ENCODE data around the gene OSM. TPM values are rescaled to one million over a fixed set of nuclear protein-coding genes. Genes with fewer than 3 reads are reported as not detected.

OSM gene
- total RNA-seq, 1 experiment from 2014 or later, result not detected

Other genes with a start within 250 kb of the OSM start
- not detected in 2 replicates for gene HORMAD2, start 186.4 kb downstream of the OSM start, total RNA-seq (2014; rRNA removed; shearing (Covaris generic))
- 3.1 and 4.1 TPM in 2 replicates for gene LIF, start 20.1 kb downstream of the OSM start, total RNA-seq (2014; rRNA removed; shearing (Covaris generic))
- 9.6 and 16.6 TPM in 2 replicates for gene CASTOR1, start 22.7 kb upstream of the OSM start, total RNA-seq (2014; rRNA removed; shearing (Covaris generic))
- gene TBC1D10A, start 60.1 kb upstream of the OSM start, total RNA-seq (2014; rRNA removed; shearing (Covaris generic)), result 18.5 and 23.2 TPM in 2 replicates
- gene SF3A1, start 90.0 kb upstream of the OSM start, total RNA-seq (2014; rRNA removed; shearing (Covaris generic)), result 16.3 and 33.9 TPM in 2 replicates
- gene CCDC157, start 90.2 kb upstream of the OSM start, total RNA-seq (2014; rRNA removed; shearing (Covaris generic)), result 1.8 and 2.9 TPM in 2 replicates
- gene RNF215, start 120.6 kb upstream of the OSM start, total RNA-seq (2014; rRNA removed; shearing (Covaris generic)), result 9.8 and 10.0 TPM in 2 replicates
- 9.7 and 15.3 TPM in 2 replicates for gene SEC14L2, start 130.2 kb upstream of the OSM start, total RNA-seq (2014; rRNA removed; shearing (Covaris generic))
- gene MTFP1, start 158.9 kb upstream of the OSM start, total RNA-seq (2014; rRNA removed; shearing (Covaris generic)), result 40.4 and 66.1 TPM in 2 replicates
- gene SEC14L3, start 205.2 kb upstream of the OSM start, total RNA-seq (2014; rRNA removed; shearing (Covaris generic)), result not detected in 2 replicates
- 0.29 and 0.48 TPM in 2 replicates for gene SEC14L4, start 238.8 kb upstream of the OSM start, total RNA-seq (2014; rRNA removed; shearing (Covaris generic))